Measurements from ENCODE around the gene TMUB1.

Gene TMUB1

DNA sequence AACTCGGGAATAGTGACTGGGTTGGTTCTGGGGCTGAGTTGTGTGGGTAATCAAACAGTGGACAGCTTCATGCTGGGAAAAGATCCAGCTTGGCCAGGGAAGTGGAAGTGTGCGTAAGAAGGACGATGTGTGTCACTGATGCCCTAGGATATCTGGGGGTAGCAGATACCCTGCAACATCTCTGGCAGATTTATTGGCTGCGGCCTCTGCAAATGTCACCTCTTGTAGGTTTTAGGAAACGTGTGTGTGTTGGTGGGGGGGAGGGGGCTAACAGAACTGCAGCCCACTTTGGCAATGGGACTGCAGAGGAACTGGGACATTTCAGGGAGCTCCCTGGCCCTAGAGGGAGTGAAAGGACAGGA, 2.0 kb upstream of the TMUB1 start:
- TF ChIP-seq, protein P1, sequence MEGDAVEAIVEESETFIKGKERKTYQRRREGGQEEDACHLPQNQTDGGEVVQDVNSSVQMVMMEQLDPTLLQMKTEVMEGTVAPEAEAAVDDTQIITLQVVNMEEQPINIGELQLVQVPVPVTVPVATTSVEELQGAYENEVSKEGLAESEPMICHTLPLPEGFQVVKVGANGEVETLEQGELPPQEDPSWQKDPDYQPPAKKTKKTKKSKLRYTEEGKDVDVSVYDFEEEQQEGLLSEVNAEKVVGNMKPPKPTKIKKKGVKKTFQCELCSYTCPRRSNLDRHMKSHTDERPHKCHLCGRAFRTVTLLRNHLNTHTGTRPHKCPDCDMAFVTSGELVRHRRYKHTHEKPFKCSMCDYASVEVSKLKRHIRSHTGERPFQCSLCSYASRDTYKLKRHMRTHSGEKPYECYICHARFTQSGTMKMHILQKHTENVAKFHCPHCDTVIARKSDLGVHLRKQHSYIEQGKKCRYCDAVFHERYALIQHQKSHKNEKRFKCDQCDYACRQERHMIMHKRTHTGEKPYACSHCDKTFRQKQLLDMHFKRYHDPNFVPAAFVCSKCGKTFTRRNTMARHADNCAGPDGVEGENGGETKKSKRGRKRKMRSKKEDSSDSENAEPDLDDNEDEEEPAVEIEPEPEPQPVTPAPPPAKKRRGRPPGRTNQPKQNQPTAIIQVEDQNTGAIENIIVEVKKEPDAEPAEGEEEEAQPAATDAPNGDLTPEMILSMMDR (IDR thresholded peaks at IDR 0.05; ENCODE audit: insufficient read depth, low read depth, low read length, missing control alignments) = no peak
- H3K4me3 ChIP-seq (ENCODE audit: low read length) = no peak overlapping the region
- DNase-seq (ENCODE audit: low read depth) = no peak

DNA sequence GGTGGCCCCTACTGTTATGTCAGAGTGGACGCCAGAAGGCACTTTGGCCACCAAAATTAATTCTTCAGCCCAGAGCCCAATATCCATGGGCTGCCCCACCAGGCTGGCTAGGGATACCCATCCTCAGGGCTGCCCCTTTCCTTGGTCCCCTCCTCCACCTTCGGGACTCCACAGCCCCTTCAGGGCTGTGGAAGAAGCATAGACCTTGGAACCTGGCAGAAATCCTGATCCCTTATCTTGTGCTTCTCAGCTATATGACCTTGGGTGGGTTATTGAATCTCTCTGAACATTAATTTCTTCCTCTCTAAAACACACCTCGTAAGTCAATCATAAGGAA, 499 bp upstream of the TMUB1 start:
- no peak for DNase-seq (ENCODE audit: low read depth)
- TF ChIP-seq, protein P1 (IDR thresholded peaks at IDR 0.05; ENCODE audit: insufficient read depth, low read depth, low read length, missing control alignments) = no peak
- peak overlapping the region; percentile 65 for H3K4me3 ChIP-seq (ENCODE audit: low read length)

DNA sequence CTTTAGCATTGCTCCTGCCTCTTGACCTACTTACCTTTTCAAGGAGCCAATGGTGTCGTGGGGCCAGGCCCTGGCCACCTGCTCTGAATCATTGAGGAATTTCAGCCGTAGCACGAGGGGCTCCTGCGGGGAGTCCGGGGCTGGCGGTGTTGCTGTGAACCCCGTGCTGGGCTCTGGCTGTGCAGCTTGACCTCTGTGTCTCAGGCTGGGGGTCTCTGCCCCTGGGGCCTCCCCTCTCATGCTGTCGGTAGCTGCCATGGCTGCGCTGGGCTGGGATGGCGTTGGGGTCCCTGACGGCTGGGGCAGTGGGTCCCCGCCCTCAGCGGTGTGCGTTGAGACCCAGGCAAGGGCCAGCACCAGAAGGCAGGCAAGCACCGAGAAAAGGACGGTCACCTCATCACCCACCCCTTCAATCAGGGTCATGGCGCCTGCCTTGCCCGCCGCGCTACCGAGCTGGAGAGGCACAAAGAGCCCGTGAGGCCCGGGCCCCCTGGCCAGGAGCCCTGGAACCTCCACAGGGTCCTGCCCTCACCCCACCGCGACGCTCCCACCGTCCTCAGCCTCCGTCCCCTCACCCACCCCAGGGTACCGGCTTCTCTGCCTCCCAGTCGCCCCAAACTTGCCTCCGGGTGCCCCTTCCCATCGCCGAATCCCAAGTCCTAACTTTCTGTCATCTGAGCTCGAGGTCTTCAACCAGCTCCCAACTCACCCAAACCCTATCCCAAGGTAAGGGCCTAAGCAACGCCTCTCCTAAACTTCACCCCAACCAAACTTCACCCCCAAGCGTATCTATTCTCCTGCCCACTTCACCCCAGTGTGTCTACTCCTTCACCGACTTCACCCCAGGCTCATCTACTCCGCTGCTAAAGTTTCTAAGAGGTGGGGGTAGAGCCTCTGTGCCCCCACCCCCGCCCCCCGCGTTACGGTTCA, 887 bp downstream of the TMUB1 start:
- DNase-seq (ENCODE audit: low read depth) = peak; percentile 11
- H3K4me3 ChIP-seq (ENCODE audit: low read length) = peak overlapping the region; percentile 65
- TF ChIP-seq, protein P1 (IDR thresholded peaks at IDR 0.05; ENCODE audit: insufficient read depth, low read depth, low read length, missing control alignments) = no peak

DNA sequence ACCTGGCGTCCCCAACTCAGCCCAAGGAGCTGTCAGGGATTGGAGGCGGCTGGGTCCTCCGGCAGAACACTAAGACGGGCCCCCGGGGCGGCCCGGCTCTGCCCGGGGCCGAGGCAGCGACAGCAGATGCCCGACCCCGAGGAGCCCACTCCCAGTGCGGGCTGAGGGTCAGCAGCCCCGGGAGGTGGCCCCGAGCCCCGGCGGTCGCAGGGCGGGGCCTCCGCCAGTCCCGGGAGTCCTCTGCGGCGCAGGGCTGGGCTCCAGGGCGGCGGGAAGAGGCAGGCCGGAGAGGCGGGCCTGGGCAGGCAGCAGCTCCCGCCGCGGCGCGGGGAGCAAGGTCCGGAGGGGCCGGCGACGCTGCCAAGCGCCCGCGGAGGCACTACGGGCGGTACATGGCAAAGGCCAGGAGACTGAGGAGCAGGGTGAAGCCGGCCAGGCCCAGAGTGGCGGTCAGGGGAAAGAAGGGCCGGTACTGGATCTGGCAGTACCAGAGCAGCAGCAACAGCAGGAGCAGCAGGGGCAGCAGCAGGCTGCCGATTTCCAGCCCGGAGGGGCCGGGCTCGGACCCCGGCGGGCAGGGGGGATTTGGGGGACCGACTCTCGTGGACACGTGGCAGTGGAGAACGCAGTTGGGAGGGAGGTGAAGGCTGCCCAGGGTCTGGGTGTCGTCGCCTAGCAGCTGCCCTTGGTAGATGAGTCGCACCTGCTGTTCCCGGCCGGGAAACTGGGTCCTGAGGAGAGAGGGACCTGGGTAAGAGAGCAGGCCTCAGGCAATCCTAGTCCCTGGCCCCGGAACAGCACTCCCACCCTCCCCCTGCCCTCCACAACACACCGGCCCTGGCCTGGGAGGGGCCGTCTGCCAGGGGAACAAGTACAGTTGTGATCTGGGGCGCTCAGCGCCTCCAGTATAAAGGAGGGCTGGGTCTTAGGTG, 1.9 kb downstream of the TMUB1 start:
- TF ChIP-seq, protein P1 (IDR thresholded peaks at IDR 0.05; ENCODE audit: insufficient read depth, low read depth, low read length, missing control alignments) = no peak
- DNase-seq (ENCODE audit: low read depth) = peak; percentile 42
- H3K4me3 ChIP-seq (ENCODE audit: low read length) = peak overlapping the region; percentile 65

DNA sequence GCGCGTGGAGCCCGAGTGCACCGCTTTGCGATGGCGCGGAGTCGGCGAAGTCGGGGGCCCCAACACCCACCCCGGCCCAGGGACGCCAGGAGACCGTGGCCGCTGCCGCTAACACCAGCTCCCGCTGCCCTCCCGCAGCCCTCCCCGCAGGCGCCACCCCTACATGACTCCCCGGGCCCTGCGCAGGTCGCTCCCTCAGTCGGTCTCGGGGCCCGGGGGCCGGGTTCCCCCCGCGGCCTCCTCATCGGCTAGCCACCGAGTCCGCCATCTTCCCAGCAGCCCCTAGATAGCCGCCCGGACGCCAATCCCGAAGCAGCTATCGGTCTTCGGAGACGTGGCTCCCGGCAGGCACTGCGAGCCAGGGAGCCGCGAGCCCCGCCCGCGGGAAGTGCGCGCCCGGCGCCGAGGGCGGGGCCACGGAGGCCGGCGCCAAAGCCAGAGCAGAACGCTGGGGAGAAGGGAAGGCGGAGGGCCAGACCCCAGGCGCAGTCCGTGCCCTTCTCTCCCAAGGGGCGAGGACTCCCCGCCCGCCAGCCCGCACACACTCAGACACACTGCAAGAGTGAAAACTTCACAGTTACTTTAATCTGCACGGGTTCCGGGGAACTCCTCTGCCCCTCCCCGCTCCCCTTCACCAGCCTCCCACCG, 2.6 kb downstream of the TMUB1 start, which contains the start of gene FASTK:
FASTK (minus strand) TSS at position 288 of the 648 bp plus-strand sequence; CDS start at position 245, 43 bp downstream.
- H3K4me3 ChIP-seq (ENCODE audit: low read length) = peak within 1 kb of the TSS; percentile 73
- TF ChIP-seq, protein P1 (IDR thresholded peaks at IDR 0.05; ENCODE audit: insufficient read depth, low read depth, low read length, missing control alignments) = no peak
- DNase-seq (ENCODE audit: low read depth) = peak; percentile 92

DNA sequence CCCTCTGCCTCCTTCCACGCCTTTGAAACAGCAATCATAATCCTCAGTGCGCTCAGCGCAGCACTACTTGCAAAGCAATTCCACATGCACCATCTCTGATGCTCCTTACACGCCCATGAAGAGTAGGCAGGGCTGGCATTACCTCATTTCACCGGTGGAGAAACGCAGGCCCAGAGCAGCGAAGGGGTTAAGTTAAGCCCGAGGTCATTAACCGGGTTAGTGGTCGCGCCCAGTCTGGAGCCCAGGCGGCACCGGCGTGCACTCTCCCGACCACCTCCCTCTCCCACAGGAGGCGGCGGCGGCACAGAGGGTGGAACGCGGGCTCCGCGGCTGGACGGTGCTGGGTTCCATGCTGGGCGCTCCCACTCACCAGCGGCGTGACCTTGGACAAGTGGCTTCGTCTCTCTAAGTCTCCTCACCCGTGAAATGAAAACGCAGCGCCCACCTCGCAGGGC, 3.2 kb downstream of the TMUB1 start:
- DNase-seq (ENCODE audit: low read depth) = peak; percentile 62
- TF ChIP-seq, protein P1 (IDR thresholded peaks at IDR 0.05; ENCODE audit: insufficient read depth, low read depth, low read length, missing control alignments) = peak; percentile 2
- peak overlapping the region; percentile 73 for H3K4me3 ChIP-seq (ENCODE audit: low read length)

All from epithelial cell of esophagus (primary cell).